Hepatocyte (in vitro differentiated cells): ENCODE results near the gene RLIM.

Source experiments
- CTCF ChIP-seq: fragments of 200-600 bp; sonication (generic); IDR thresholded peaks from 2 replicates; pipeline ENCODE4 v1.5.1; 2016; ENCODE audit warnings: antibody characterized with exemption, mild to moderate bottlenecking; ENCODE audit not compliant: poor library complexity
- EZH2 ChIP-seq: fragments of 200-600 bp; sonication (generic); IDR thresholded peaks from 2 replicates; pipeline ENCODE4 v1.6.1; 2016; ENCODE audit warnings: antibody characterized with exemption, mild to moderate bottlenecking, borderline replicate concordance
- EZH2phosphoT487 ChIP-seq: fragments of 200-600 bp; sonication (generic); IDR thresholded peaks from one replicate; pipeline ENCODE4 v1.6.1; 2018; ENCODE audit warnings: antibody characterized with exemption, mild to moderate bottlenecking, low read depth, moderate library complexity; ENCODE audit not compliant: unreplicated experiment, severe bottlenecking

- TF ChIP-seq CTCF: no peak
- no peak for TF ChIP-seq EZH2
- TF ChIP-seq EZH2phosphoT487: no peak
These were observed 11.4 kb downstream of the RLIM start for GRCh38 chrX:74603040-74603439.
